ENCODE data around the gene TH. TPM values are rescaled to one million over a fixed set of nuclear protein-coding genes. Genes with fewer than 3 reads are reported as not detected.

Gene TH
- total RNA-seq, 6 donors from 2014 or later = not detected

DNA sequence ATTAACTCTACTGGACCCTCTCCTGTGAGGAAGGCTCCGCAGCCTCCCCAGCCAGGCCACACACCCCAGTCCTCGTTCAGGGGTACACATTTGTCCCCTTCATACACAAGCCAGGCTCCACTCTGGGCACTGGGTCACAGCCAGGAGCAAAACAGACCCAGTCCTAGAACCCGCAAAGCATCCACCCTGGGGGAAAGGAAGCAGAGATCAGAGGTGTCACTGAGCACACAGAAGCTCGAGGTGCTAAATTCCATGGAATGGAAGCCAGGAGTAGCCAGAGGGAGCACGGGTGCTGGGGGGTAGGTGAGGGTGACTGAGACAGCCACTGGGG is 43.6 kb upstream of the TH start:
- Histone ChIP-seq H3K4me1 (peaks cover 0 to 5% (median 0%) of the 10 kb centered on the region in 4 donors), H3K9me3 (no peaks in the 10 kb centered on the region), H3K27ac (no peak overlapping the region), H3K27me3 (no peaks in the 10 kb centered on the region), H3K36me3 (no peaks in the 10 kb centered on the region), H3K4me3 (no peak overlapping the region)
- DNase-seq (no peak), ATAC-seq (ENCODE audit: low FRiP score in 2 of 2) (no peak)
- WGBS, 2 donors = 89 to 95% methylated on average over 5 of the region's 5 CpGs
- TF ChIP-seq EP300 (IDR thresholded peaks at IDR 0.05) (no peak), CTCF (IDR thresholded peaks at IDR 0.05) (no peak), POLR2AphosphoS5 (IDR thresholded peaks at IDR 0.05) (no peak), POLR2A (IDR thresholded peaks at IDR 0.05) (no peak)

GRCh38 chr11:2214527-2215229 is 43.1 kb upstream of the TH start:
- no peaks in the 10 kb centered on the region for H3K9me3 ChIP-seq
- H3K4me3 ChIP-seq = no peak overlapping the region
- H3K27ac ChIP-seq = no peak overlapping the region
- ATAC-seq (ENCODE audit: low FRiP score in 2 of 2) (no peak), DNase-seq (peak; percentile 15 to 69)
- 88 to 90% methylated on average over 28 of the region's 28 CpGs for WGBS, 2 donors
- H3K4me1 ChIP-seq = peaks cover 0 to 5% (median 0%) of the 10 kb centered on the region in 4 donors
- H3K27me3 ChIP-seq = no peaks in the 10 kb centered on the region
- H3K36me3 ChIP-seq = no peaks in the 10 kb centered on the region
- TF ChIP-seq POLR2A (IDR thresholded peaks at IDR 0.05) = no peak
- TF ChIP-seq EP300 (IDR thresholded peaks at IDR 0.05) = no peak
- TF ChIP-seq CTCF (IDR thresholded peaks at IDR 0.05) = no peak
- no peak for TF ChIP-seq POLR2AphosphoS5 (IDR thresholded peaks at IDR 0.05)

DNA sequence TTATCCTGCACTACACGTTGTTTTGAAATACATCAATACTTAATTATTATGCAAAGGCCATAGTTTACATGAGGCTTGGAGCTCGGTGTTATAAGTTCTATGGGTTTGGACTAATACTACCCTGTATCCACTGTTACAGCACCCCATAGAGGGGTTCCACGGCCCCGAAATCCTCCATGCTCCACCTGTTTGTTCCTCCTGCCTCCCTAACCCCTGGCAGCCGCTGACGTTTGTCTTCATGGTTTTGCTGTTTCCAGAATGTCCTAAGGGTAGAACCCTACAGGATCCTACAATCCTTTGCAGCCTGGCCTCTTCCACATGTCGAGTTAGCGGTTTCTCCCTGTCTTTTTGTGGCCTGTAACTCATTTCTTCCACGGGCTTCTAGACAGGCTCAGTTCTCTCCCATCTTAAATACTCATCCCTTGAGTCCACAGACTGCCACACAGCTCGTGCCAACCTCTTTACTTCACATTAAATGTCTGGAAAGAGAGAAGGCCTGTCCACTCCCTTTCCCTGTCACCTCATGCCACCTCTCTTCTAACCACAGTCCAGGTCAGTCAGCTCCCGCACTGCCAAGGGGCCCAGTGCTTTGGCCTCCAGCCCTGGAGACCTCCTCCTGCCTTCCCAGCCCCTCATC is 42.4 kb upstream of the TH start:
- H3K4me3 ChIP-seq = no peak overlapping the region
- DNase-seq (no peak), ATAC-seq (ENCODE audit: low FRiP score in 2 of 2) (no peak)
- H3K36me3 ChIP-seq = no peaks in the 10 kb centered on the region
- H3K27me3 ChIP-seq = no peaks in the 10 kb centered on the region
- H3K9me3 ChIP-seq = no peaks in the 10 kb centered on the region
- no peak for TF ChIP-seq EP300 (IDR thresholded peaks at IDR 0.05)
- TF ChIP-seq POLR2A (IDR thresholded peaks at IDR 0.05) = no peak
- TF ChIP-seq CTCF (IDR thresholded peaks at IDR 0.05) = no peak
- no peak for TF ChIP-seq POLR2AphosphoS5 (IDR thresholded peaks at IDR 0.05)
- H3K27ac ChIP-seq = no peak overlapping the region
- WGBS, 2 donors = 81% methylated on average over 11 of the region's 11 CpGs
- peaks cover 0 to 5% (median 0%) of the 10 kb centered on the region in 4 donors for H3K4me1 ChIP-seq

GRCh38 chr11:2213384-2213842 is 41.8 kb upstream of the TH start:
- ATAC-seq (ENCODE audit: low FRiP score in 2 of 2) (no peak), DNase-seq (peak in 1 of 2 donors; percentile 21)
- Histone ChIP-seq H3K9me3 (no peaks in the 10 kb centered on the region), H3K27ac (no peak overlapping the region), H3K36me3 (no peaks in the 10 kb centered on the region), H3K4me1 (peaks cover 0 to 5% (median 0%) of the 10 kb centered on the region in 4 donors), H3K4me3 (no peak overlapping the region), H3K27me3 (no peaks in the 10 kb centered on the region)
- no peak for TF ChIP-seq POLR2A (IDR thresholded peaks at IDR 0.05)
- no peak for TF ChIP-seq EP300 (IDR thresholded peaks at IDR 0.05)
- TF ChIP-seq CTCF (IDR thresholded peaks at IDR 0.05) = no peak
- TF ChIP-seq POLR2AphosphoS5 (IDR thresholded peaks at IDR 0.05) = no peak
- 36 to 52% methylated on average over 16 of the region's 16 CpGs for WGBS, 2 donors

Measured in upper lobe of left lung (tissue), 6 donors.